Ramos (cell line): ENCODE data around the gene TRIP13.
"Not testable (repeated sequence)": the region's sequence is repeated elsewhere in the genome, so short reads cannot be mapped to it uniquely, and the experiment has no call there.

ENCODE experiments used
- in situ Hi-C: fragments of 300-500 bp; cut with MboI; formaldehyde crosslinking; loops from one replicate; pipeline ENCODE4 v1.14.3; 2022; ENCODE audit warnings: low sequenced_read_pairs; ENCODE audit not compliant: unreplicated experiment

Gene TRIP13

DNA sequence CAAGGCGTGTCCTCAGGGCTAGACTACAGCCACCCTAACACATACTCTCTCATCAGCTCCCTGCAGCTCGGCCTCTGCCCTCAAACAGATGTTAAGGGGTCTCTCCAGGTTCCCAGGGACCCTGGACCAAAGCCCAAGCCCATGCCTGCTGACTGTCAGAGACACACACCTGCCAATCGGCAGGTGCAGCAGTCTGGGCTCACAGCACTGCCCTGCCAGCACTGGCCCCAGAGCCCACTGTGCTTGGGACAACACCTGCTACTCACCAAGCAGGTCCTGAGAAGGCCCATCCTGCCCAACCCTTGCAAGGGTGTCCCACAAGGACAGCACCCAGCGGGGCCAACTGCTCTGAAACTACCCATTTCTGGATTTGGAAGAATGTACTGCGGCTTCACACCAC, 21.7 kb upstream of the TRIP13 start:
- in situ Hi-C loops = no loop called here

DNA sequence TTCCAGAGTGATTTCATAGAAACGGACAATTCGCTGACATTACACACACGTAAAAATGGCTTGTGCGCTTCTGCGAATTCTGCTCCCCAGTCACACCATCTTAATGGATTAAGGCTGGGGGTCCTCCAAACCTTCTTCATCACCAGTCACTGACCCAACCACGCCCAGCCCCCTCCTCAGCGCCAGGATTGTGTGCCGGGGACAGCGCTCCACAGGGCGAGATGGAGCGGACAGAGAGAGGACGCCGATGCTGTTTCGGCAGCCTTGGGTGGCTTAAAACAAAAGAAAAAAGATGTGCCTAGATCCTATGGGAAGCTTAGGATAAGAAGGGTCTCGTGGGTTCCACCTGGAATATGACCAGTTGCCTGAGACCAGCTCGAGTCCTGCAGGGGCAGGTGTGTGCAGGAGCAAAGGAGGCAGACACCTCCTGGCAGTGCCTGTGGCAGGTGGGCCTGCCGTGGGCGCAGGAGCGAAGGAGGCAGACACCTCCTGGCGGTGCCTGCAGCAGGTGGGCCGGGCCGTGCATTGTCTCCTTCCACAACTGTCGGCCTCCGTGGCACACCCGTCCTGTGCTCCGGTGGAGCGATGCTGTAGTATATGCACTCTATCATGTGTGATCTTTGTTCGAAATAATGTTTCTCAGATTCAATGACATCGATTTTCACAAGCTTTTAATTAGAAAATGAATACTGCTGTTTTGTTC, 20.9 kb upstream of the TRIP13 start:
- in situ Hi-C loops = no loop called here

- in situ Hi-C loops = no loop called here
These were observed 20.4 kb upstream of the TRIP13 start for GRCh38 chr5:872301-872700.

GRCh38 chr5:873328-873727, 19.4 kb upstream of the TRIP13 start:
- in situ Hi-C loops = no loop called here

DNA sequence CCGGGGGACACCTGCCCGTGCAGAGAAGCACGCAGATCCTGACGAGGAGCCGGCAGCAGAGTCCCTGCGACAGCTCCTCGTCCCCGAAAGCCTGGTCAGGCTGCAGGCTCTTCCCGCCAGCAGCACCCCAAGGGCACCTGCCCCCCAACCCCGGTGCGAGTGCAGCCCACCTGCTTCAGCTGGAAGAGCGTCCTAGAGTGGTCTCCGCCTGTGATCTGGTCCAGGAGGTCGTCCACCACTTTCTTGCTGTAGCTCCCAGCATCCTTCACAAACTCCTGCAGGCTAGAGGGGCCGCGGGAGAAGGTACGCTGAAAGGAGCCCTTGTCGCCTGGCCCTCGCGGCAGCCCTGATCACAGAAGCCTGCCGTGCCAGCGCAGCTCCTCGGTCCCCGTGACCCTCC, 16.8 kb upstream of the TRIP13 start:
- in situ Hi-C loops = no loop called here

- in situ Hi-C loops = no loop called here
These were observed 16.0 kb upstream of the TRIP13 start for GRCh38 chr5:876398-877365.

DNA sequence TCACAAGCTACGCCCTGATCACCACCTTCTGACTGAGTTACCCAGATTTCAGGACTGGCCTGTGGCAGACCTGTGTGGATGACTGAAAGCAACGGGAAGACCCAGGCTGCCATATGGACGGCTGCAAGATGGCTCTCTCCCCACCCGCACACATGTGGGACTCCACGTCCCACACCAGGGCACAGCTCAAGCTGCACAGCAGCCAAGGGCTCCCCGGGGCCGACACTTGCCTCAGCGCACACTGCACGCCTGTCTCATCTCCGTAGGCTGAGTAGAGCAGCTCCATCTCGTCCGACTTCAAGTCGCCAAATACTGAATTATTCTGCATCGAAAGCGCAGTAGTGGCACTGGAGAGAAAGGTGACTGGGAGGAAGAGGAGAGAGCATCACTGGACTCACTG, 14.6 kb upstream of the TRIP13 start:
- in situ Hi-C loops = no loop called here

- in situ Hi-C loops = not testable (repeated sequence)
These were observed 14.0 kb upstream of the TRIP13 start for GRCh38 chr5:878677-879076.

DNA sequence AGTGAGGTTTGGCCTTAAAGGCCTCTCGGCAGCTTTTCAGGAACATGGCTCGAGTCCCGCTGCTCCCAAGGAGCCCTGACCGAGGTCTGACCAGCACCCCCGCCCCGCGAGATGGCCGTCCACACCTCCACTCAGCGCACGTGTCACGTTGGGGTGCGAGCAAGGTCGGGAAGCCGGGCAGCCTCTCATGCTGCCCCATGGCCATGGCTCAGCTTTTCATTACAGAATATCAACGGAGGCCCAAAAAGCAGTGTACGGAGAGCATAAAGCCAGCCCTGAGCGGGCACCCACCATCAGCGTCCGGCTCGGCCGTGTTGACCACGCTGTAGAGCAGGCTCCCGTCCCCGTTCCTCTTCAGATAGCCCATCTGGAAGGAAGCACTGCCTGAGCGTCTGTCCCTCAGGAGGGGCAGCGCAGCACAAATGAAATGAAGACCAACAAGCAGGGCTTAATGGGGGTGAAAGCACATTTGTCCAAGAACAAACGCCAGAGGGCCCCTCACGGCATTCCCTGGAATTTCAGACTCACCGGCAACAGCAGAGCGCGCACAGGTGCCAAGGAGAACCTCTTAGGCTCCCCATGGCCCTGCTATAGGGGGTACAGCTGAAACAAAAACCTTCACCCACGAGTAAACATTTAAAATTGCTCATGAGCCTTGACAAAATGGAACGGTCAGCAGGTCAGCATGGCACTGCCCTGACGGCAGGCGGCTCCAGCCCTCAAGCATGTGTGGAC, 11.7 kb upstream of the TRIP13 start:
- in situ Hi-C loops = no loop called here

GRCh38 chr5:881551-881935, 11.1 kb upstream of the TRIP13 start:
- in situ Hi-C loops = no loop called here

DNA sequence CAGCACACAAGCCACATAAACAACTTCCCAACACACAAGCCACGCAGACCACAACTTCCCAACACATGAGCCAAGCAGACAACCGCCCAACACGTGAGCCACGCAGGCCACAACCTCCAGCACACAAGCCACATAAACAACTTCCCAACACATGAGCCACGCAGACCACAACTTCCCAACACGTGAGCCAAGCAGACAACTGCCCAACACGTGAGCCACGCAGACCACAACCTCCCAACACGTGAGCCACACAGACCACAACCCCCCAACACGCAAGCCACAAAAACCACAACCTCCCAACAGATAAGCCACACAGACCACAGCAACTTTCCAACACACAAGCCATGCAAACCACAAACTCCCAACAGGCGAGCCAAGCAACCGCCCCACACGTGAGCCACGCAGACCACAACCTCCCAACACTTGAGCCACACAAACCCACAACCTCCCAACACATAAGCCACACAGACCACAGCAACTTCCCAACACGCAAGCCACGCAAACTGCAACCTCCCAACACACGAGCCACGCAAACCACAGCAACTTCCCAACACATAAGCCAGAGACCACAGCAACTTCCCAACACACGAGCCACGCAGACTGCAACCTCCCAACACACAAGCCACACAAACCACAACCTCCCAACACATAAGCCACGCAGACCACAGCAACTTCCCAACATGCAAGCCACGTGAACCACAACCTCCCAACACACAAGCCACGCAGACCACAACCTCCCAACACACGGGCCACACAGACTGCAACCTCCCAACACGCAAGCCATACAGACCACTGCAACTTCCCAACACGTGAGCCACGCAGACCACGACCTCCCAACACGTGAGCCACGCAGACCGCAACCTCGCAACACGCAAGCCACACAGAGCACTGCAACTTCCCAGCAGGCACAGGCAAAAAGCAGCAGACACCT, 10.2 kb upstream of the TRIP13 start:
- in situ Hi-C loops = no loop called here

GRCh38 chr5:883475-884181, 9.1 kb upstream of the TRIP13 start:
- in situ Hi-C loops = no loop called here

DNA sequence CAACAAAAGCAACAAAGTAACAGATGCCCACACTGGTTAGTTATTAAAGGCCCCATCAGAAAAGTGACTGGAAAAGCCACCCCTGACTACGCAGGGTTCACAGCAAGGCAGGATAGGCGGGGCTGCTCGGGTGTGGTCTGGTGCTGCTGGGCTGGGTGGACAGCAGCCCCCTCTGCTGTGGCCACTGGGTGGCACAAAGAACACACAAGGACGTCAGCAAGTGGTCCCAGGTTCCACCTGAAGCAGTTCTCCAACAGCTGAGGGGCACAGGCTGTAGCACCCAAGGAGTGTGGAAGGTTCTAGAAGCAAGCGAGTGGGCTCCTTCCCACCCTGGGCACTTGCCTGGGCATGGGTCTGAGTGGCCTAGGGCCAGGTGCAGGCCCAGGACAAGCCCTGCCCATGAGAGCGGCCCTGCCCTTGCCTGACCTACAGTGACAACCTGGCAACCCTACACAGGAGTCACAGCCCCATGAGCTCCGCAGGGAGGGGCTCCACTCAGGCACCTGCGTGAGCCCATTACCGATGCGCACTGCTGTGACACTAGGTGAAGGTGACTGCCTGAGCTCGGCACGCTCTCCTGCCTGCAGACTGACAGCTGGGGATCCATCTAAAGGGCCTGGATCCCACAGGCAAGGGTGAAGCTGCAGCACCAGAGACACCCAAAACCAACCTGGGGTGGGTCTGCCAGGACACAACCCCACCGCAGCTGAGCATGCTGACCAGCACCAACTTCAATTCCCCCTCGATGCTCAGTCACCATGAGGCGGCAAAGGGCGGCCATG, 8.1 kb upstream of the TRIP13 start:
- in situ Hi-C loops = no loop called here

- in situ Hi-C loops = no loop called here
These were observed 7.6 kb upstream of the TRIP13 start for GRCh38 chr5:885127-885442.

DNA sequence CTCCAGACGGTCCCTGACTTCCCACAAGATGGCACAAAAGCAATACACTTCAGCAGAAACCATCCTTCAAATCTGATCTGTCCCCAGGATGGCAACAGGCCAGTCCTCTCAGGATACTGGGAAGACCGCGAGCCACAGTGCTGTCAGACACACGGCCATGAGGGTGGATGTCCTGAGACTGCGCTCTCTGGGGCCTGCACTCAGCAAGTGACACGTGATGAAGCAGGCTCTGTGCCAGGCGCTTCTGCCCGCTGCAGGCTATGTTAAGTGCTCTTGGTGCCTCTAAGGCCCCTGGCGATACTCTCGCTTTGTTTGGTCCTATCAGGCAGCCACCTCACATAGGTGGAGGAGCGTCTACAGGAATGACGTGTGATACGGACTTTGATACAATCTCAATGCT, 7.2 kb upstream of the TRIP13 start:
- in situ Hi-C loops = no loop called here

GRCh38 chr5:886036-886435, 6.6 kb upstream of the TRIP13 start:
- in situ Hi-C loops = no loop called here

- in situ Hi-C loops = no loop called here
These were observed 5.9 kb upstream of the TRIP13 start for GRCh38 chr5:886716-887325.

DNA sequence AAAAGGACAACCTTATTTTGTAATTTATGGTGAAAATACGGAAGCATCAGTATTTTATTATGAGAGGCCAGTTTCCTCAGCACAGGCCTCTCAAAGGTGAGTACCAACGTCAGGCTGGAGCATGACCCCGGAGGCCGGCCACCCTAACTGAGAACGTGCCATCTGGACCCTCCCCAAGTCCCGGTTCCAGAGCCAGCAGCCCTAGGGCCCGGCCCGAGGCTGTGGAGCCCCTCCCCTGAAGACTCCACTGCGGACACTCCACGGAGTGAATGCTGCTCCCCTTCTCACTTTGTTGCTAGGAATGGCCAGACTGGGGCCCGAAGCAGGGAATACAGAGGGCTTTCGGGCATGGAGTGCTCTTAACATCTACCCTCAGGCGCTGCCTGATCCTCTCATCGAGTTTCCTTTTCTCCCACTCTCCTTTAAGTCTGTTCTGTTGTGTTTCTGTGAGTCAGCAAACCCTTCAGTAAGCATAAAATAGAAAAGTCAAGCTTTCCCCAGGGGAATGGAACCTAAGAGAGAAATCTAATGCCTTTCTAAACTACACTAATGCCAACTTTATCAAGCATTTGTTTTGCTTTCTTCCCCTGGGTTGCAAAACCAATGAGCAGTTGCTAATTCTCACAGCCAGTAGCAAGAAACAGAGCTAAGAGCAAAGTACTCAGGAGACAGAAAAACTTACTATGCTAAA, 4.6 kb upstream of the TRIP13 start:
- in situ Hi-C loops = no loop called here
